ENCODE measurements around the gene GNL2.
"Not testable (repeated sequence)": the region's sequence is repeated elsewhere in the genome, so short reads cannot be mapped to it uniquely, and the experiment has no call there.

Gene GNL2

DNA sequence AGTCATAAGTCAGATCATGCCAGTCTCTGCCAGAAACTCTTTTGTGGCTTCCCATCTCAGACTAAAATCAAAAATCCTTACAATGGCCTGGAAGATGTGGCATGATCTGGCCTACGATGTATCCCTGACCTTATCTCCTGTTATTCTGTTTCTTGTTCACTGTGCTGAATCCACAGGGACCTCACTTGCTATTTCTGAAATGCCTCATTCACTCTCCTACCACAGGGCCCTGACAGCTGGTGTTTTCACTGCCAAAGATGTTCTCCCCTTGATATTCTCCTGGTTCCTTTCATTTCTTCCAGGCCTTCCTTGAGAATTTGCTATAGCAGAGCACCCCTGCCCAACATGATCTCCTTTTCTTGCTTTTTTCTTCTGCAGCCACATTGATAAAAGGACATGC lies 37.3 kb downstream of the GNL2 start:
- no peak for DNase-seq

DNA sequence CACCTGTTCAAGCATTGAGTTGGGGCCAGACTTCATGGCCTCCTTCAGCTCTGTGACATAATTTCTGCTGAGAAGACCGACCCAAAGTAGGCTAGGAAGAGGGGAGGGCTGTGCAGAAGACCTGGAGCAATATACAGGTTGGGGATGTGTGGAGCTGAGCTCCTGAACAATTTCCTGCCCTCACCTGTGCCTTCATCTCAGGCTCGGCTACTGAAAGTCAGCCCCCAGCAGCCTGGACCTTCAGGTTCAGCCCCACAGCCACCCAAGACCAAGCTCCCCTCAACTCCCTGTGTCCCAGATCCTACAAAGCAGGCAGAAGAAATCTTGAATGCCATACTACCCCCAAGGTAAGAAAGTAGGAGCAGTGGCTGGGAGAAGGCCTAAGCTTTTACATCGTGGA lies 38.3 kb downstream of the GNL2 start:
- no peak for DNase-seq

DNA sequence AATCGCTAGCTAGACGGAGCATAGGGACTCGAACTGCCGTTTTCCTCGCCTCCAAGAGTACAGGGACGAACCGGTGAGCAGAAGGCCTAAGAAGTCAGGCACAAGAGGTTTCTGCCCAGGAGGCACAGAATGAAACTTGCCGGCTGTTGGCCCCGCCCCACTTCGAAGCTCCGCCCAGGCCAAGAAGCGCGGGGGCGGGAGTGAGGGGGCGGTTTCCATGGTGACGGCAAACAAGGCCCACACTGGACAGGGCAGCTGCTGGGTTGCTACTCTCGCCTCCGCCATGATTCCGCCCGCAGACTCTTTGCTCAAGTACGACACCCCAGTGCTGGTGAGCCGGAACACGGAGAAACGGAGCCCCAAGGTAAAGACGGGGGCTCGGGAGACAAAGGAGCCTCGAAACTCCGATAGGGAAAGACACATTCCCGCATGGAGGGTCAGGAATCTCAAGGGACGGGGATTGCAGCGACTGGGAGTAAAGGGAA lies 39.0 kb downstream of the GNL2 start, which contains the start of gene DNALI1:
TSS of gene DNALI1 (plus strand) at position 229 of the 485 bp plus-strand sequence. CDS start at position 284, 55 bp downstream.
- DNase-seq = peak; percentile 25

DNA sequence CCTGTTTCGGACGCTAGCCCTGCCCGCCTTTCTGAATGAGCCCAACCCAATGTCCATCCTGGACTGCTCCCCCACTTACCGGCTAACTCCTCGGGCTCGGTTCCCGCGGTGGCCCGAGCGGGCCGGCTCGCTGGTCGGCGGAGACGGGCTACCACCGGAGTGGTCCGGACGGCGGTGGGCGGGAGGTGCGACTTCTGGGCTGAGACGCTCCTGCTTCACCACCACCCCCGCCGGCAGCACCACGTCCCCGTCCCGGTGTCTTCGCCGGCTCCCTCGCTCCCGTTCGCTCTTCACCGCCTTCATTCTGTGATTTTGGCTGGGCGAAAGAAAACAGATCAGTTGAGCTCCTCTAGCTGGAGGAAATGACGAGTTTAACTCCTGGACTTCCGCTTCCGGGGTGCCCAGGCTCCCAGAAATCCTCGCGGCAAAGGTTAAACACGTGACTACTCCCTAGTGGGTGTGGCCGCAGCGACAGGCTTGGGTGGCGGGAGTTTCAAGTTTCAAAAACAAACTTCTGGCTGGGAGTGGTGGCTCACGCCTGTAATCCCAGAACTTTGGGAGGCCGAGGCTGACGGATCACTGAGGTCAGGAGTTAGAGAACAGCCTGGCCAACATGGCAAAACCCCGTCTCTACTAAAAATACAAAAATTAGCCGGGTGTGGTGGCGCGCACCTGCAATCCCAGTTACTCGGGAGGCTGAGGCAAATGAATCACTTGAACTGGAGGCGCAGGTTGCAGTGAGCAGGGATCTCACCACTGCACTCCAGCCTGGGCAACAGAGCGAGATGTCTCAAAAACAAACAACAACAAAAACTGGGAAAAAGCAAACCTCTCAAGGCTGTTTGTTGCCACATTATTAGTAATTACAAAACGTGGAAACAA lies 41.6 kb downstream of the GNL2 start, which contains the start of gene SNIP1:
TSS of gene SNIP1 (minus strand) at position 367 of the 882 bp plus-strand sequence. CDS start at position 303, 64 bp downstream.
- peak; percentile 95 for DNase-seq

DNA sequence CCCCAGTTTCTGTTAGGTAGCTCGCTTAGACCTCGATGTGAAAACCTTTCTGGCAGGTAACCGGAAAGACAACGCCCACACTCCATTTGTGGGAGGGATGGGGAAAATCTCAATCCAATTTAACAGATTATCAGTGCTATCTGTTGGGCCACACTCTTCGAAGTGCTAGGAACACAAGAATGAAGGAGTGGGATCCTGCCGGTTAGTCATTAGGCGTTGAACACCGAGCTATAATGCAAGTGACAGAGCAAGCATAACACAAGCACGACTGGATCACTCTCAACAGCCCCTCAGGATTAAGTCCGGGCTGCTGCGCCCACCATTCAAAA lies 42.2 kb downstream of the GNL2 start:
- DNase-seq = no peak

DNA sequence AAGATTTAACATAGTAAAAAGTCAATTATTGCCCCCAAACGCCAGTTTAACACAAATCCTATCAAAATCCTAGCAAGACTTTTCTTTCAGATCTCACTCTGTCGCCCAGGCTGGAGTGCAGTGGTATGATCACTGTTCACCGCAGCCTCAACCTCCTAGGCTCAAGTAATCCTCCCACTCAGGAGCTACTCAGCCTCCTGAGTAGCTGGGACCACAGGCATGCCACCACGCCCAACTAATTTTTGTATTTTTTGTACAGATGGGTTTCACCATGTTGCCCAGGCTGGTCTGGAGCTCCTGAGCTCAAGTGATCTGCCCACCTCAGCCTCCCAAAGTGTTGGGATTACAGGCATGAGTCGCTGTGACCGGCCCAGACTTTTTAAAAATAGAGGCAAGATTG lies 46.4 kb downstream of the GNL2 start:
- DNase-seq = no peak

DNA sequence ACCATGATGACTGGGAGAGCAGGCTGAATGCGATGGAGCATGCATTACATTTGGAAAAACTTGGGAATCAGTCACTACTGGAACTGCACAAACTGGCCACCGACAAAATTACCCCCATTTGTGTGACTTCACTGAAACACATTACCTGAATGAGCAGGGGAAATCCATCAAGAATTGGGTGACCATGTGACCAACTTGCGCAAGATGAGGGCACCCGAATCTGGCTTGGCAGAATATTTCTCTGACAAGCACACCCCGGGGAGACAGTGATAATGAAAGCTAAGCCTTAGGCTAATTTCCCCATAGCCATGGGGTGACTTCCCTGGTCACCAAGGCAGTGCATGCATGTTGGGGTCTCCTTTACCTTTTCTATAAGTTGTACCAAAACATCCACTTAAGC lies 50.7 kb downstream of the GNL2 start:
- DNase-seq = no peak

DNA sequence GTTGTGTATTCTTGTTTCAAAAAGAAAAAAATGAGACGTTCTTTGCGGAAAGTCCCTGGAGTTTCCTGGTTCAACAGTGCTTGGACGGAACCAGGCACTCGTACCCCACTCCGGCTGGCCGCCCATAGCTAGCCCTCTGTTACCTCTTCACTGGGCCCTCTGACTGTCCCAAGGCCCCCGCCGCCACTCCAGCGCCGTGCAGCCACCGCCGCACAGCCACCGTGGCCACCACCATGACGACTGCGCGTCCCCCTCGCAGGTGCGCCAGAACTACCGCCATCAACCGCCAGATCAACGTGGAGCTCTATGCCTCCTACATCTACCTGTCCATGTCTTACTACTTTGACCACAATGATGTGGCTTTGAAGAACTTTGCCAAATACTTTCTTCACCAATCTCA lies 51.2 kb downstream of the GNL2 start:
- no peak for DNase-seq

DNA sequence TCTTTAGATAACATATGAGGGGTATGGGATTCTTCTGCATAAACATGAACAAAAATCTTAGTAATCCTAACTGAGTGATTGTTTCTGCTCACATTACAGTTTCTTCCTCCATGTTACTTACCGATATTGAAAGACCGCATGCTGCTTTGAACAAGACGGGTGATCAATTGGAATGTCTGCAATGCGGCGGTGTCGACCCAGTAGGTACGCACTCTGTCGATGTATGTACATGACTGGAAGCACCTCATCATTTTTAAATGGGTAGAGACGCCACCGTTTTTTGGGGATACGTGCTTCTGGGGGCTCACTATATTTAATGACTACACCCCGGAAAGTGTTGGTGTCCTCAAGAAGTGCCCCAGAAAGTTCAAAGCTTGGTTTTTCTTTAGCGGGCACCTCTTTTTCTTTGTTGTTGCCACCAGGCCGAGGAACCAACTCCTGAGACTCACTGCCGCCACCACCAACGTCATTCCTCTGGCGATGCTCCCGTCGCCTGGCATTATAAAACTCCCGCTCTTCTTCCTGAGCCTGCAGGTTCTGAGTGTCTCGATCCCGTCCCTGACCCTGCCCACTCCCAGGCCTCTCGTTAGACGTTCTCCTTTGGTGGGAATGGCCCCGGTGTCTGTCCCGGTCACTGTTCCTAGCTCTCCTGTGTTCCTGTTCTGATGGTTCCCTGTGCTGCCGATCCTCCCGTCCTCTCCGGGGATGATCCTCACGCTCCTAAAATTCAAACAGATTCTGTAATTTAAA lies 55.5 kb downstream of the GNL2 start:
- DNase-seq = no peak

DNA sequence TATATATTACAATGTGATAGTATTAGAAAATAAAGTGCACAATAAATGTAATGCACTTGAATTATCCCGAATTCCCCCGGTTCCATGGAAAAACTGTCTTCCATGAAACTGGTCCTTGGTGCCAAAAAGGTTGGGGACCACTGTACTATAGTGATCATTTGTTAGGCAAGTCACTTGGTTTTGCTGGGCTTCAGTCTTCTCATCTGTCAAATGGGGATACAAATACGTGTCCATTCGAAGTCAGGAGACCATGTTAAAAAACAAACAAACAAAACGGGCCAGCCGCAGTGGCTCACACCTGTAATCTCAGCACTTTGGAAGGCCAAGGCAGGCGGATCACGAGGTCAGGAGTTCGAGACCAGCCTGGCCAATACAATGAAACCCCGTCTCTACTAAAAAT lies 56.6 kb downstream of the GNL2 start:
- not testable (repeated sequence) for DNase-seq

DNA sequence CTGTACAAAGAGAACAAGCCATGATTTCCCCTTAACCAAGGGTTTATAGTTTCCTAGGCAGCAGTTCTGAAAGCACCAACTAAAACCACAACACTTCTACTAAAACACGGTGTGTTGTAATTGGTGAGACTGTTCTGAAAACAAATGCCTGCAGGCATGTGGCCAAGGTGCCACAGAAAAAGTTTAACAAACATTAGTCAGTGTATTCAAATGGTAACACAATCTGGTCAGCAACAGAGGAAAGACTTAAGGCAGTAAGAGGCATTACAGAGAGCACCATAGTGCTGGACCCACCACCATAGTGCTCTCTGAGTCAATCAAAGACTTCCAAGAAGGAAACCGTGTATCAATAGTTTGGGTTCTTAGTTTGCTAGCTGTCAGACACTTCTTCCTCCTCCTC lies 58.4 kb downstream of the GNL2 start:
- DNase-seq = no peak

DNA sequence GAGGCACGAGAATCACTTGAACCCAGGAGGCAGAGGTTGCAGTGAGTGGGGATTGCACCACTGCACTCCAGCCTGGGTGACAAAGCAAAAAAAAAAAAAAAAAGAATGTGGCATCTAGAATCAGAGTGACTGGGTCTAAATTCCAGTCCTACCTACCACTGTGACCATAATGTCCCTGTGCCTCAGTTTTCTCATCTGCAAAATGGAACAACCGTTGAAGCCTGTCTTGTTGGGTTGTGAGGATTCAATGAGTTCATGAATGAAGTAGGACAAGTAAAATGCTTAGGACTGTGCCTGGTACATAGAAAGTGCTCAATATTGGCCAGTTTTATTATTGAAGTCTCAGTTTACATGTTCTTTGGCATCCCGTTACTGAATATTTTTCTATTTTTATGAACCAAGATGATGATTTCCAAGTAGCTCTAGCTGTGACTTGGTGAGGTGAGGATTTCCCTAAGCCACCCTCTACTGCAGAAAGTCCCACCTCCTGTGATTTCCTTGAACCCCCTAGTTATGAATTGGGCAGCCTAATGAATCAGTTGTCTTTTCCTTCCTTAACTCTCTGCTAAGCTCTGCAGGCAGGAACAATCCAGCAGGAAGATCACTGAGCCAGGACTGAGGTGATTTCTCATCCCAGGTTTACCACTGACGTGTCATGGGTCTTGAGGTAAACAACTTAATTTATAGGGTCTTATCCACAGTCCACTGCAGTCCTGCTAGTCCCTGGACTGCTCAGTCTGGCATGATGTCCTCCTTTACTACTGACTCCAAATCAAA lies 62.2 kb downstream of the GNL2 start:
- DNase-seq = no peak

DNA sequence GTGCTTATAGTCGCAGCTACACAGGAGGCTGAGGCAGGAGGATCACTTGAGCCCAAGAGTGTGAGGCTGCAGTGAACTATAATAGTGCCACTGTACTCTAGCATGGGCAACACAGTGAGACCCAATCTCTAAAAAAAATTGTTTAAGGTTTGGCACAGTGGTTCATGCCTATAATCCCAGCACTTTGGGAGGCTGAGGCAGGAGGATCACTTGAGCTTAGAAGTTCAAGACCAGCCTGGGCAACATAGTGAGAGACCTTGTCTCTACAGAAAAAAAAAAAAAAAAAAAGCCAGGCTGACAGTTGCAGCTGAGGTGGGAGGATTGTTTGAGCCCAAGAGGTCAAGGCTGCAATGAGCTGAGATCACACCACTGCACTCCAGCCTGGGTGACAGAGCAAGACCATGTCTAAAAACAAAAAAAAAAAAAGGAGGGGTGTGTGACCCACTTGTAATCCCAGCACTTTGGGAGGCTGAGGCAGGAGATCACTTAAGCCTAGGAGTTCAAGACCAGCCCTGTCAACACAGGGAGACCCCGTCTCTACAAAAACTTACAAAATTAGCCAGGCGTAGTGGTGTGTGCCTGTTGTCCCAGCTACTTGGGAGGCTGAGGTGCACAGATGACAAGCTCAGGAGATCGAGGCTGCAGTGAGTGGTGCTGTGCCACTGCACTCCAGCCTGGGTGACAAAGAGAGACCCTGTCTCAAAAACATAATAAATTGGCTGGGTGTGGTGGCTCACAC lies 63.1 kb downstream of the GNL2 start:
- not testable (repeated sequence) for DNase-seq

DNA sequence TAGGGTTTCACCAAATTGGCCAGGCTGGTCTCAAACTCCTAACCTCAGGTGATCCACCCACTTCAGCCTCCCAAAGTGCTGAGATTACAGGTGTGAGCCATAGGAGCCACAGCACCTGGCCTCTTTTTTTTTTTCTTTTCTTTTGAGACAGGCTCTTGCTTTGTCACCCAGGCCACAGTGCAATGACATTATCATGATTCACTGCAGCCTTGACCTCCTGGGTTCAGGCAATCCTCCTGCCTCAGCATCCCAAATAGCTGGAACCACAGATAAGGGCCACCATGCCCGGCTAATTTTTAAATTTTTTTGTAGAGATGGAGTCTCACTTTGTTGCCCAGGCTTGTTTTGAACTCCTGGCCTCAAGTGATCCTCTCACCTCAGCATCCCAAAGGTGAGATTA lies 65.8 kb downstream of the GNL2 start:
- not testable (repeated sequence) for DNase-seq

DNA sequence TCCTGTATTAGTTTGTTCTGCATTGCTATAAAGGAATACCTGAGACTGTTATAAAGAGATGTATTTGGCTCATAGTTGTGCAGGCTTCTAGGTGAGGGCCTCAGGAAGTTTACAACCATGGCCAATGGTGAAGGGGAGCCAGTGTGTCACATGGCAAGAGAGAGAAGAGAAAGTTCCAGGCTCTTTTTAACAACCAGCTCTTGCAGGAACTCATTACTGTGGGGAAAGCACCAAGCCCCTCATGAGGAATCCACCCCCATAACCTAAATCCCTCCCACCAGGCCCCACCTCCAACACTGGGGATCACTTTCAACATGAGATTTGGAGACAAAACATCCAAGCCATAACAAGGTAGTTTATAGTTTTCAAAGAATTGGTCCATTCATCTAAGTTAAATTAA lies 76.1 kb downstream of the GNL2 start:
- peak; percentile 18 for DNase-seq

DNA sequence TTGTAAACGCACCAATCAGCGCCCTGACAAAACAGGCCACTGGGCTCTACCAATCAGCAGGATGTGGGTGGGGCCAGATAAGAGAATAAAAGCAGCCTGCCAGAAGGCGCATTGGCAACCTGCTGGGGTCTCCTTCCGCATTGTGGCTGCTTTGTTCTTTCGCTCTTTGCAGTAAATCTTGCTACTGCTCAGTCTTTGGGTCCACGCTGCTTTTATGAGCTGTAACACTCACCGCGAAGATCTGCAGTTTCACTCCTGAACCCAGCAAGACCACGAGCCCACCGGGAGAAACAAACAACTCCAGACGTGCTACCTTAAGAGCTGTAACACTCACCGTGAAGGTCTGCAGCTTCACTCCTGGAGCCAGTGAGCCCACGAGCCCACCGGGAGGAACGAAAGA lies 76.8 kb downstream of the GNL2 start:
- DNase-seq = peak; percentile 79

DNA sequence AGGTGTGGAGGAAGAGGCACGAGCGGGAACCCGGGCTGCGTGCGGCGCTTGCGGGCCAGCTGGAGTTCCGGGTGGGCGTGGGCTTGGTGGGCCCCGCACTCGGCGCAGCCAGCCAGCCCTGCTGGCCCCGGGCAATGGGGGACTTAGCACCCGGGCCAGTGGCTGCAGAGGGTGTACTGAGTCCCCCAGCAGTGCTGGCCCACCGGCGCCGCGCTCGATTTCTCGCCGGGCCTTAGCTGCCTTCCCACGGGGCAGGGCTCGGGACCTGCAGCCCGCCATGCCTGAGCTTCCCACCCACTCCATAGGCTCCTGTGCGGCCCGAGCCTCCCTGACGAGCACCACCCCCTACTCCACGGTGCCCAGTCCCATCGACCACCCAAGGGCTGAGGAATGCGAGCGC lies 77.5 kb downstream of the GNL2 start:
- DNase-seq = not testable (repeated sequence)

DNA sequence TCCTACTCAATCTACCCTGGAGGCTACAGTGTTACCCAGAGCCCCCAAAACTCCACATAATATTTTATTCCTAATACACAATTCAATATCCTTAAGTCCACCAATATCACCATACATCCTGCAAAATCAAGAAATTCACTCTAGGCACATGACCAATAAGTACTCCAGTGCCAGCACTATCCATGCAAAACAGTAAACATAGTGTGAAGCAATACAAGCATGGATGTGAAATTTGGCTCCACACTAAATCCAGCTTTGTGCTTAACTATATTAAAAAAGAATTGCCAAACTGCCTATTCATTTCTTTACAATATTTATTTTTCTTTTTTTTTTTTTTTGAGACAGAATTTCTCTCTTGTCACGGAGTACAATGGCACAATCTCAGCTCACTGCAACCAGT lies 78.2 kb downstream of the GNL2 start:
- DNase-seq = no peak
